Thyroid gland (tissue), 4 donors: ENCODE measurements around the gene ATAD1.

Experiments used
- CTCF ChIP-seq, 6 experiments: fragments of 200-600 bp in 3 of 6; fragments of 450-650 bp in 3 of 6; sonication (generic) in 3 of 6; IDR thresholded peaks; one replicate each; pipeline ENCODE4 v1.5.1; 2016 to 2019; ENCODE audit warnings: antibody characterized with exemption in 6 of 6, mild to moderate bottlenecking in 2 of 6, inconsistent platforms in 1 of 6, moderate library complexity in 1 of 6
- POLR2A ChIP-seq, 2 donors: fragments of 450-650 bp; IDR thresholded peaks; one replicate each; pipeline ENCODE4 v1.6.1; 2017; ENCODE audit warnings: antibody characterized with exemption in 2 of 2, mild to moderate bottlenecking in 2 of 2, moderate library complexity in 1 of 2

- TF ChIP-seq CTCF (IDR thresholded peaks at IDR 0.05) (no peak), POLR2A (IDR thresholded peaks at IDR 0.05) (no peak)
Observed at GRCh38 chr10:87753995-87754866, 63.8 kb downstream of the ATAD1 start.
